ENCODE measurements around the gene DSE. TPM values are rescaled to one million over a fixed set of nuclear protein-coding genes. Genes with fewer than 3 reads are reported as not detected.

The DSE gene
- total RNA-seq, 1 experiment from 2014 or later = 38.5 TPM

- no peak for TF ChIP-seq EZH2 (IDR thresholded peaks at IDR 0.05)
- no peak for TF ChIP-seq RAD21 (IDR thresholded peaks at IDR 0.05; ENCODE audit: low read depth)
- TF ChIP-seq SIN3A (IDR thresholded peaks at IDR 0.05; ENCODE audit: low read depth) = no peak
- no peak for TF ChIP-seq ZNF274 (IDR thresholded peaks at IDR 0.05; ENCODE audit: low read depth, low read length)
Measured at GRCh38 chr6:116364321-116364720, 6.4 kb upstream of the DSE start (continued).

GRCh38 chr6:116365743-116366142 lies 5.0 kb upstream of the DSE start:
- H3K4me3 ChIP-seq (replicated peaks in 1 of 2; ENCODE audit: low read depth in 1 of 2, low read length in 2 of 2) = no peak overlapping the region
- no peak overlapping the region for H2AFZ ChIP-seq (ENCODE audit: low read depth, low read length, poor library complexity, severe bottlenecking)
- no peak overlapping the region for H3K27ac ChIP-seq (ENCODE audit: low read depth, low read length)
- H3K9me3 ChIP-seq (ENCODE audit: control insufficient read depth in 1 of 2, insufficient read depth in 1 of 2, low read depth in 1 of 2, low read length in 2 of 2) = no peaks in the 10 kb centered on the region
- no peak overlapping the region for H3K4me2 ChIP-seq (ENCODE audit: low read length)
- TF ChIP-seq MAX (IDR thresholded peaks at IDR 0.05) = no peak
- TF ChIP-seq EGR1 (IDR thresholded peaks at IDR 0.05; ENCODE audit: low read depth) = no peak
- no peak for TF ChIP-seq CEBPB (IDR thresholded peaks at IDR 0.05; ENCODE audit: low read depth)
- no peak for TF ChIP-seq ELF1 (IDR thresholded peaks at IDR 0.05; ENCODE audit: borderline replicate concordance, low read depth)
- TF ChIP-seq JUND (IDR thresholded peaks at IDR 0.05) = no peak
- no peak for TF ChIP-seq RAD21 (IDR thresholded peaks at IDR 0.05; ENCODE audit: low read depth)
- TF ChIP-seq YY1 (IDR thresholded peaks at IDR 0.05; ENCODE audit: extremely low read depth, insufficient replicate concordance, low read depth, low read length) = no peak
- TF ChIP-seq CBX3 (IDR thresholded peaks at IDR 0.05; ENCODE audit: low read depth) = no peak
- H3K27me3 ChIP-seq (ENCODE audit: insufficient read depth, low read length) = no peaks in the 10 kb centered on the region
- peaks cover 5 to 13% of the 10 kb centered on the region in 2 experiments for H3K4me1 ChIP-seq (ENCODE audit: control insufficient read depth in 1 of 2, insufficient read depth in 2 of 2, low read length in 2 of 2)
- no peaks in the 10 kb centered on the region for H4K20me1 ChIP-seq (ENCODE audit: insufficient read depth)
- ATAC-seq = no peak
- no peak overlapping the region for H3K9ac ChIP-seq (ENCODE audit: low read length)
- H3K36me3 ChIP-seq (ENCODE audit: control insufficient read depth in 1 of 2, insufficient read depth in 2 of 2, low read length in 2 of 2) = no peaks in the 10 kb centered on the region
- intact Hi-C loops (cut with micrococcal nuclease) = no loop called here
- H3K79me2 ChIP-seq (ENCODE audit: insufficient read depth, low read length) = no peaks in the 10 kb centered on the region
- DNase-seq (ENCODE audit: low read depth, low spot score) = no peak
- no TSS peak for BruUV-seq (replicated peaks)
- POLR2A ChIA-PET = no interaction called here
- RAD21 ChIA-PET (ENCODE audit: low non-redundant PET in 1 of 2, low total read pairs in 2 of 2, uncharacterized antibody in 2 of 2, unreplicated experiment in 2 of 2) = no interaction called here
- no peaks in the 10 kb centered on the region for H3K9me2 ChIP-seq (ENCODE audit: insufficient read depth)
- CTCF ChIA-PET = no interaction called here
